Measurements from ENCODE around the gene RBM15.

The RBM15 gene

GRCh38 chr1:110320168-110320518 lies 19.0 kb upstream of the RBM15 start:
- no peak overlapping the region for H3K4me3 ChIP-seq (ENCODE audit: low read depth, low read length)
- no peak for DNase-seq (ENCODE audit: low read depth)
- TF ChIP-seq, protein P1, sequence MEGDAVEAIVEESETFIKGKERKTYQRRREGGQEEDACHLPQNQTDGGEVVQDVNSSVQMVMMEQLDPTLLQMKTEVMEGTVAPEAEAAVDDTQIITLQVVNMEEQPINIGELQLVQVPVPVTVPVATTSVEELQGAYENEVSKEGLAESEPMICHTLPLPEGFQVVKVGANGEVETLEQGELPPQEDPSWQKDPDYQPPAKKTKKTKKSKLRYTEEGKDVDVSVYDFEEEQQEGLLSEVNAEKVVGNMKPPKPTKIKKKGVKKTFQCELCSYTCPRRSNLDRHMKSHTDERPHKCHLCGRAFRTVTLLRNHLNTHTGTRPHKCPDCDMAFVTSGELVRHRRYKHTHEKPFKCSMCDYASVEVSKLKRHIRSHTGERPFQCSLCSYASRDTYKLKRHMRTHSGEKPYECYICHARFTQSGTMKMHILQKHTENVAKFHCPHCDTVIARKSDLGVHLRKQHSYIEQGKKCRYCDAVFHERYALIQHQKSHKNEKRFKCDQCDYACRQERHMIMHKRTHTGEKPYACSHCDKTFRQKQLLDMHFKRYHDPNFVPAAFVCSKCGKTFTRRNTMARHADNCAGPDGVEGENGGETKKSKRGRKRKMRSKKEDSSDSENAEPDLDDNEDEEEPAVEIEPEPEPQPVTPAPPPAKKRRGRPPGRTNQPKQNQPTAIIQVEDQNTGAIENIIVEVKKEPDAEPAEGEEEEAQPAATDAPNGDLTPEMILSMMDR (IDR thresholded peaks at IDR 0.05; ENCODE audit: low read depth, low read length, missing control alignments), result no peak

DNA sequence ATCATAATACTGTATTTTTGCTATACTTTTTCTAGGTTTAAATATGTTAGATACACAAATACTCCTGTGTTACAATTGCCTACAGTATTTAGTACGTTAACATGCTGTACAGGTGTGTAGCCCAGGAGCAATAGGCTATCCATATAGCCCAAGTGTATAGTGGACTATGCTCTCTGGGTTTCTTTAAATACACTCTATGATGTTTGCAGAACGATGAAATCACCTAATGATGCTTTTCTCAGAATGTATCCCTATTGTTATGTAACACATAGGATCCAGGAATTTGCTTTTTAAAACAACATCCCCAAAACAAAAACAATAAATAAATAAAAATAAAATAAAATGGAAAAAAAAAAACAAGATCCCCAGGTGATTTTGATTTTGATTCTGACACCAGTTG lies 18.1 kb upstream of the RBM15 start:
- TF ChIP-seq, protein P1 (IDR thresholded peaks at IDR 0.05; ENCODE audit: low read depth, low read length, missing control alignments), result no peak
- no peak overlapping the region for H3K4me3 ChIP-seq (ENCODE audit: low read depth, low read length)
- no peak for DNase-seq (ENCODE audit: low read depth)

DNA sequence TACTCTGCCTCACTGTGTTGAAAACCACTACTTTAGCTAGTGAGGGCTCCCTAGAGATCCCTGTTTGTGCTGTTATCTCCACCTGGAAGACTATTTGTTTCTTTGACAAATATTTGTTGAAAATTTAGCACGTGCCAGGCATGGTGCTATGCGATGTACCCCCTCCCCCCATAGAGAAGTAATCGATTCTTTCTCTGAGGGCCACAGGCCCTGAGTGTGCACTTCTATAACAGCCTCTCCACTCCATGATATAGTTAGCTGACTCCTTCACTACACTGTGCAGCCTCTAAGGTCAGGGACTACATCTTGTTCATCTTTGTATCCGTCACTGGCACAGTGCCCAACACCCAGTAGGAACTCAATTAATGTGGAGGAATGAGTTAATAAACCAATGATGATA lies 17.3 kb upstream of the RBM15 start:
- TF ChIP-seq, protein P1 (IDR thresholded peaks at IDR 0.05; ENCODE audit: low read depth, low read length, missing control alignments), result no peak
- DNase-seq (ENCODE audit: low read depth), result no peak

DNA sequence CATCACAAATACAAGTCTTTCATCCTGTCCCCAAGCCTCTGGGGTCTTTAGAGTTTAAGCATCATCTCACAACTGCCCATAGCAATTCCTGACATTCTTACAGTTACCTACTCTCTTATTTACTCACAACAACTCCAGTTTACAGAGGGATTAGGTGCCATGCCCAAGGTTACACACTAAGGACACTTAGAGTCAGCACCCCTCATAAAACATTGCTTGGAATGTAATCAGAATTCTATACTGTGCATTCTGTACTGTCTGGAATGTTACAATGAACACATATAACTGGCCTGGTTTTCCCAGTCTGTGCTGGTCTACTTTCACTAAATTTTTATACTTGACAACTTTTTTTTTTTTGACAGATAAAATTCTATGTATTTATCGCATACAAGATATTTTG lies 14.5 kb upstream of the RBM15 start:
- H3K4me3 ChIP-seq (ENCODE audit: low read depth, low read length), result no peak overlapping the region
- TF ChIP-seq, protein P1 (IDR thresholded peaks at IDR 0.05; ENCODE audit: low read depth, low read length, missing control alignments), result no peak
- no peak for DNase-seq (ENCODE audit: low read depth)

More for the DNA sequence above, 17.3 kb upstream of the RBM15 start:
- no peak overlapping the region for H3K4me3 ChIP-seq (ENCODE audit: low read depth, low read length)

GRCh38 chr1:110326826-110327225 lies 12.4 kb upstream of the RBM15 start:
- TF ChIP-seq, protein P1 (IDR thresholded peaks at IDR 0.05; ENCODE audit: low read depth, low read length, missing control alignments), result no peak
- DNase-seq (ENCODE audit: low read depth), result no peak
- H3K4me3 ChIP-seq (ENCODE audit: low read depth, low read length), result no peak overlapping the region

GRCh38 chr1:110328274-110328673 lies 10.9 kb upstream of the RBM15 start:
- no peak overlapping the region for H3K4me3 ChIP-seq (ENCODE audit: low read depth, low read length)
- TF ChIP-seq, protein P1 (IDR thresholded peaks at IDR 0.05; ENCODE audit: low read depth, low read length, missing control alignments), result no peak
- DNase-seq (ENCODE audit: low read depth), result no peak

- DNase-seq (ENCODE audit: low read depth), result no peak
- TF ChIP-seq, protein P1 (IDR thresholded peaks at IDR 0.05; ENCODE audit: low read depth, low read length, missing control alignments), result no peak
- H3K4me3 ChIP-seq (ENCODE audit: low read depth, low read length), result no peak overlapping the region
These were observed 10.5 kb upstream of the RBM15 start for GRCh38 chr1:110328700-110329099.

Data from GM12864 (cell line).